Activated CD8-positive, alpha-beta memory T cell treated with anti-CD3 and anti-CD28 coated beads, Interleukin-2, amount 50 U/mL, for 24 hours (primary cell): Measurements from ENCODE around the gene USP32.
"Not testable (repeated sequence)": the region's sequence is repeated elsewhere in the genome, so short reads cannot be mapped to it uniquely, and the experiment has no call there.

Source experiments
- DNase-seq: peaks from one replicate; pipeline ENCODE4 v3.0.0-alpha.2; 2020; ENCODE audit errors: extremely low read depth

The USP32 gene

GRCh38 chr17:60371818-60372510 is 20.0 kb downstream of the USP32 start:
- DNase-seq: no peak

GRCh38 chr17:60371416-60371815 is 20.5 kb downstream of the USP32 start:
- DNase-seq: no peak

DNA sequence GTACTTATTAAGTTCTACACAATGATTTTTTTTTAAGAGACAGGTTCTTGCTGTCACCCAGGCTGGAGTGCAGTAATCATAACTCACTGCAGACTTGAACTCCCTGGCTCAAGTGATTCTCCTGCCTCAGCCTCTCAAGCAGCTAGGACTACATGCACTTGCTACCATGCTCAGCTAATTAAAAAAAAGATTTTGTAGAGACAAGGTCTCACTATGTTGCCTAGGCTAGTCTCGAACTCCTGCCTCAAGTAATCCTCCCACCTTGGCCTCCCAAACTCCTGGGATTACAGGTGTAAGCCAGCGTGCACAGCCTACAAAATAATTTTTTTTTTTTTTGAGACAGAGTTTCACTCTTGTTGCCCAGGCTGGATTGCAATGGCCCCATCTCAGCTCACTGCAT is 22.2 kb downstream of the USP32 start:
- DNase-seq: no peak

DNA sequence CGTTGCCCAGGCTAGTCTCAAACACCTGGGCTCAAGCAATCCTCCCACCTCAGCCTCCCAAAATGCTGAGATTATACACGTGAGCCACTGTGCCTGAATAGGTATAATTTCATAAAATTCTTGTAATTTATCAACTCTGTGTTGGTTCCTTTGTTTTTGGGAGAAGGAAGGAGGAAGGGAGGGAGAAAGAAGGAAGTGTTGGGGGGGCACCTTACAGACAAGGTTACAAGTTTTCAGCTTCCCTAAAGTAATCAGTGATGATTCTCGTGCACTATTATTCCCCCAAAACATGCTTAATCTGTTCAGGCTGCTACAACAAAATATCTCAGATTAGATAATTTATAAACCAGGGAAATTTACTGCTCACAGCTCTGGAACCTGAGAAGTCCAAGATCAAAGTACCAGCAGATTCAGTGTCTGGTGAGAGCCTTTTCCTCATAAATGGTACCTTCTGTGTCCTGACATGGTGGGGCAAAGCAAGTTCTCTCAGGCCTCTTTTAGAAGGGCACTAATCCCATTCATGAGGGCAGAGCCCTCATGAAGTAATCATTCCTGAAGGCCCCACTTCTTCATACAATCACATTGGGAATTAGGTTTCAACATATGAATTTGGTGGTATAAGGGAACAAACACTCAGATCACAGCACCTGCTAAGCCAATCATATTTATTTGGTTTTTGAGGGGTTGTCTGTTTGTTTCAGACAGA is 28.1 kb downstream of the USP32 start:
- DNase-seq: no peak

DNA sequence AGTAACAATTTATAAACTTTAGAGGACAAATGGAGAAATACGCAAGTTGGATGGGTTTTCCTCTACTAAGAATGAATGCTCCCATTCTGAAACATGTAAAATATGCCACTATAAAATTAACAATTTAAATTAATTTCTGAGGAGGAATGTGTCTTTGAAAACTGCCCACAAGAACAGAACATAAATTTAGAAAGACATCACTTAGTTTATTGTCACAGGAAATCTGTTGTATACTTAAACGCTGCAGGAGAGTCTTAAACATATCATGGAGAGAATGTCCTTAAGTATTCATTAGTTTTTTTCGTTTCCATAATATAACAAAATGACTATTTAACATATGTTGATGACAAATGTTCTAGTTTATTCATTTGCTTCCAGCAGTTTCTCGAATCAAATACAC is 29.6 kb downstream of the USP32 start:
- no peak for DNase-seq

DNA sequence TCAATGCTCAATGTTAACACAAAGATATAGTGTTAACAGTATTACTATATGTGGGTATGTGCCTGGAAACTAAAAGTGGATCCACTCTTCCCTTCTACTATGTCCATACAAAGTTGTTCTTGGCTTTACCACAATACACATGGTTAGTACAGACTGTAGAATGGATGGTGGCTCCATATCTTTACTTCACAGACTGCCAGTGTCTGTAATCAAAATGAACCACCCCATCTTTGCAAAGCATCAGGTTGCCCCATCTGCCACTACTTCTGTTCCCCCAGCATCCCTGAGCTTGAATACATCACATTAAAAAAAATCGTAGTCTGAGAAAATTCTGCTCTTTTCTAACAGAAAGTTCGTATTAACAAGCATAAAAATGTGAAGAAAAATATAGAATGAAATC is 30.0 kb downstream of the USP32 start:
- no peak for DNase-seq

DNA sequence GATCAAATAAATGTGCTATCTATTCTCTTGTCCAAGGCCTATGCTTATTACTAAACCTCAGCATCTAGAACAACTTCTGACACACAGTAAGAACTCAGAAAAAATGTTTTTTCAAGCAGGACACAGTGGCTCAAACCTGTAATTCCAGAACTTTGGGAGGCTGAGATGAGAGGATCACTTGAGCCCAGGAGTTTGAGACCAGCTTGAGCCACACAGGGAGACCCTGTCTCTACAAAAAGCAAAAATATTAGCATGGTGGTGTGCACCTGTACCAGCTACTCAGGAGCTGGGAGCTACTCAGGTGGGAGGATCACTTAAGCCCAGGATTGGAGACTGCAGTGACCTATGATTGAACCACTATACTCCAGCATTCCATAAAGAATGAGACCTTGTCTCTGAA is 32.5 kb downstream of the USP32 start:
- no peak for DNase-seq

- DNase-seq: no peak
These were observed 33.2 kb downstream of the USP32 start for GRCh38 chr17:60358606-60359225.

- DNase-seq: no peak
These were observed 35.0 kb downstream of the USP32 start for GRCh38 chr17:60356940-60357339.

GRCh38 chr17:60355663-60356594 is 36.0 kb downstream of the USP32 start:
- no peak for DNase-seq

- DNase-seq: no peak
These were observed 37.7 kb downstream of the USP32 start for GRCh38 chr17:60354223-60354622.

DNA sequence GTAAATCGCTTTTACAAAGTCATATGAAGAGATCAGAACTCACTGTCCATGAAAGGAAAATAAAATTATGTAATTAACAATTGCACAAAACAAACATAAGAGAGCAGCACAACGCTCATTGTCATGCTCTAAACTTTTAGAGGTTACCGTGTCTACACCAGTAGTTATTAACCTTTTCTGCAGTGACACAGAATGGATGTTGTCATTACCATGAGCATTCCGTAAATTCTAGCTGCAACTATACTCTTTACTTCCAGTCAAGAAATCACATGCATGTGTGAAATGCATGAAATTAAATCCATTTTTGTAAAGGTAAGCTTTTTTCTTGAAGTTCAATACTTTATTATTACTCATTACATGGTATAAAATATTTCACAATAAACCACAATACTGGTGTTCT is 38.2 kb downstream of the USP32 start:
- no peak for DNase-seq

GRCh38 chr17:60352569-60352968 is 39.4 kb downstream of the USP32 start:
- DNase-seq: no peak

- no peak for DNase-seq
These were observed 39.9 kb downstream of the USP32 start for GRCh38 chr17:60352071-60352470.

GRCh38 chr17:60351012-60351695 is 40.8 kb downstream of the USP32 start:
- DNase-seq: no peak

GRCh38 chr17:60348616-60349015 is 43.3 kb downstream of the USP32 start:
- no peak for DNase-seq

DNA sequence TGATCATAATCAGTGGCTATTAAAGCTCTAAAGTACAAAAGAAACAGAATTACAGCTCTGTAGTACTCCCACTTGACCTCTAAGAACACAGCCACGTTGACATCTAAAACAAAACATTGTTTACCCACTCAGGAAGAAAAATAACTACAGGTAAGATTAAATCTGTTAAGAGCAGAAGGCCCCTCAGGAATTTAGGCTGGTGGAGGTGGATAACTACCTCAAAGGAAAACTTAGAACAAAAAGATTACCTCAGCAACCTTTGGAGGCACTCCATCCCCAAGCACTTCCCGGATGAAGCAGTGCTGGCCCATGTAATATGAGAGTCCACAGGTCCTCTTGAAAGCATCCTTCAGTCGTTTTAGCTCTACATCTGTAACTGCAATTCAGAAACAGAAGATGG is 46.7 kb downstream of the USP32 start:
- DNase-seq: no peak

DNA sequence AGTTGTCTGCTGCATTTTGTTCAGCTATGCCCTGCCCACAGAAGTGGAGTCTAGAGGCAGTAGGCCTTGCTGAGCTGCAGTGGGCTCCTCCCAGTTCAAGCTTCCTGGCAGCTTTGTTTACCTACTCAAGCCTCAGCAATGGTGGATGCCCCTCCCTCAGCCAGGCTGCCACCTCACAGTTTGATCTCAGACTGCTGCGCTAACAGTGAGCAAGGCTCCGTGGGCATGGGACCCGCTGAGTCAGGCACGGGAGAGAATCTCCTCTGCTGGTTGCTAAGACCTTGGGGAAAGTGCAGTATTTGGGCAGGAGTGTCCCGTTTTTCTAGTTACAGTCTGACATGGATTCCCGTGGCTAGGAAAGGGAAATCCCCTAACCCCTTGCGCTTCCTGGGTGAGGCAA is 49.4 kb downstream of the USP32 start:
- DNase-seq: not testable (repeated sequence)

DNA sequence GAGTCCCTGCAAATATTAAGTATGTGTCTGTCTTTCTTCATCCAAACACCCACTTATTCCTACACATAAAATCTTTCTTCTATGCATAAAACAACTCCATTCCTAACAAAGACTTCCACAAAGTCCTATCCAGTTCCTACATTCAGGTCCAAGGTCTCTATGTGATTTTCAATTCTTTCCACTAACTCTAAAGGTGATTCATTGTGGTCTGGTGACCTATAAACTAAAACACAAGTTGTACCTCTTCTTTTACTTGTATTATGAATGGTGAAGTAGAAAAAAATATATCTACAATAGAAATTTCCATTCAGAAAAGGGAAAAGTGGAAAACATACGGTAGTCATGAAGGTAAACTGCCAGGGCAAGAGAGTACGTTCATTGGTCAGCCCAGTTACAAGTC is 56.6 kb downstream of the USP32 start:
- DNase-seq: no peak

- DNase-seq: no peak
These were observed 58.3 kb downstream of the USP32 start for GRCh38 chr17:60333628-60334031.

DNA sequence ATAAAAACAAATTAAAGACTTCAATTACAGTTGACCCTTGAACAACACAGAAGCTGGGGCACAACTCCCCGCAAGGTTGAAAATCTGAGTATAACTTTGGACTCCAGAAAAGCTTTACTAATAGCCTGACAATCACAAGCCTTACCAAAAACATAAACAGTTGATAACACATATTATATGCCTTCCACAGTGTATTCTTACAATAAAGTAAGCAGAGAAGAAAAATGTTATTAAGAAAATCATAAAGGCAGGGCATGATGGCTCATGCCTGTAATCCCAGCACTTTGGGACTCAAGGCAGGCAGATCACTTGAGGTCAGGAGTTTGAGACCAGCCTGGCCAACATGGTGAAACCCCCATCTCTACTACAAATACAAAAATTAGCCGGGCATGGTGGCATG is 58.9 kb downstream of the USP32 start:
- not testable (repeated sequence) for DNase-seq
